Measurements from ENCODE around the gene ISL2. TPM values are rescaled to one million over a fixed set of nuclear protein-coding genes. Genes with fewer than 3 reads are reported as not detected.

The ISL2 gene
- total RNA-seq, 4 donors from 2014 or later: 0.24 to 1.1 (median 0.75) TPM; not detected in 1

- DNase-seq (ENCODE audit: low spot score) (no peak), ATAC-seq (ENCODE audit: low FRiP score) (no peak)
- TF ChIP-seq CTCF (IDR thresholded peaks at IDR 0.05): no peak
Measured at GRCh38 chr15:76343313-76343996, 6.9 kb downstream of the ISL2 start.

DNA sequence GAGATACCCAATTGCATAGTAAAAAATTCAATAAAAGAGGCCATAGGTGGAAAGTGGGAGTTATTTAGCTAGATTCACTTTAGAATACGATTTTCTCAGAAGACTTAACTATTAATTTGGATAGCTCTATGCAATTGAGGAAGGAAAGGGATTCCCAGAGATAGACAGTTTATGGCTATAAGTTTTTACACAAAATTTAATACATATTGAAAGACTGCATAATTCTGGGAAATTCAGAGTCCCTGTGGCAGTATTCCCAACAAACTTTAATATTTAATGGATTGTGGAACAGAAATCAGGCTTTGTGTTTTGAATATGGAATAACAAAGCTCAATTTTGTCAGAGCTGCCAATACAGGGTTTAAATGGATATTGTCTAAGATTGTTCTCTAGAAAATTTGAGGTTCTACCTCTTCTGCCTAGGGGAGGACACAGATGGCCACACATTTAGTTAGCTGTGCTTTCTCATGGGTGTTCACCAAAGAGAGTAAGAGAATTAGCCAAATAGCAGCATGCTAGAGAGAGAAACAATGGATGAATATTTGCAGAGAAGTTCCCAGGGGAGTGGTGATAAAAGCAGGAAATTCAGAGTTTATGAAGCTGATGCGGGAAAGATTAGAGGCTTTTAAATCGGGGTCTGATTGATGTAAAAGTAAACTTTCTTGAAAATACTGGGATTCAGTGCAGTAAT is 8.5 kb downstream of the ISL2 start:
- ATAC-seq (ENCODE audit: low FRiP score) (no peak), DNase-seq (ENCODE audit: low spot score) (no peak)
- TF ChIP-seq CTCF (IDR thresholded peaks at IDR 0.05): no peak

- TF ChIP-seq CTCF (IDR thresholded peaks at IDR 0.05): no peak
- ATAC-seq (ENCODE audit: low FRiP score) (no peak), DNase-seq (ENCODE audit: low spot score) (no peak)
Measured at GRCh38 chr15:76345583-76345879, 9.0 kb downstream of the ISL2 start.

DNA sequence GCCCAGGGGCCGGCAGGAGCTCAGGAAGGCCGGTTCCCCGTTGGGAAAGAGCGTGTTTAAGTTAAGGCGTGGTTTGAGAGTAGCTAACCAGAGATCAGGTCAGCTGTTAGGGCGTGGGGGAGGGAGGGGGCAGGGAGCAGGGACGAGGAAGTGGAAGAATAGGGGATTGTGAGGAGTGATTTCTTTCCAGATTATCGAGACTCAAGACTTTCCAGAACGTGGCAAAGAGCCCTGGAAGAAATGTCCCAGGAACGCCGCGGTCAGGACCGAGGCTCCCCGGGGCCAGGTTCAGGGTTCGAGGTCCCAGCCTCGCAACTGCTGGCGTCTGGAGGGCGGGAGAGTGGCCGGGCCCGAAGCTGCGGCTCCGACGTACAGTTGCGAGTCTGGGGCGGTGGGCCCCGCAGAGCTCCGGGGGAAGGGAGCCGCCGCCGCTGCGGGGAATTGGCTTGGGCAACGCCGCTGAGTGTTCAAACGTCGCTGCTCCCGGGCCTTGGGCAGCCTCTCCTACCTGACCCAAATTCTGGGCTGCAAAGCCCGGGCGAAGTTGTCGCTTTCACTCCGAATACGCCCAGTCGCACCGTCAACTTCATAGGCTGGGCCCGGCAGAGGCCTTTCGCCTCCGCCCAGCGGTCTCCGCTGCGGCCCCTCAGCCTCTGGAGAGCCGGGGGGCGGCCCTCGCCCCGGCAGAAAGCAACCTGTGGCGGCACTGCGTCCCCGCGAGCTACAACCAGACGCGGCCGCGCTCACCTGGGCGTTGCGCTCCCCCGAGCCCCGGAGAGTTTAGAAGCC is 9.5 kb downstream of the ISL2 start:
- peak; percentile 20 for ATAC-seq (ENCODE audit: low FRiP score)
- no peak for TF ChIP-seq CTCF (IDR thresholded peaks at IDR 0.05)
- DNase-seq (ENCODE audit: low spot score): no peak

DNA sequence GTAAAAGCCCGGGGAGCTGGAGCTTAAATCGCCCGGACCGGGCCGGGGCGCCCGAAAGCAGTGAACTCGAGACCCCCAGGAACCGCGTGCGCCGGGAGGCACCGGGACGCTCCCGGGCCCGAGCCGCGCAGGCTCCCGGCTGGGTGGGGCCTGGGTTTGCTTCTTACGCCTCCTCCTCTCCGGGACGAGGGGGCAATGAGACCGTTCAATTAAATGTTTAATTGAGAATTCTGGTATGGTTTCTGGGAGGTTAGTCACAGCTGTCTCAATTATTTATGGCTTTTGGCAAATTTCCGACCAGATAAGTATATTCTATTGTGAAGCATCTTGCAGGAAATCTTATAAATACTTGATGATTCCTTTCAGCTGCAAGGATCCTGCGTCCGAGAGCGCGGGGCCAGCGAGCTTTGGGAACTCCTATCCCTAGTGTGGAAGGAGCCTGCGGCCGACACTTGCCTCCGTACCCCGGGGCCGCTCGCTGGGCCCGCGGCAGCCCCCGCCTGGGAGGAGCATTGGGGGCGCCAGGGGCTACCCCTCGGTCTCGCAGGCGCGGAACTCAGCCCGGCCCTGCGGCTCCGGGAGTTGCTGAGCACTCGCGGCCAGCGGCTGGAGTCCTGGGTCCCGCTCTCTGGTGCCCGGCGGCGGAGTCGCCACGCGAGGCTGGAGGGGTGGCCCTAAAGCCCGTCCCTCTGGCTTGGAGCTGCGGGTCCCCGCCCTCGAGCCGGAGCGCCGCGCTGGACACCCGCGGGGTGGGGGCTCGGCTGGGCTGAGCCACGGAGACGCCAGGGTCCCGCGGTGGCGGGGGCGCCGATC is 10.3 kb downstream of the ISL2 start:
- no peak for DNase-seq (ENCODE audit: low spot score)
- no peak for TF ChIP-seq CTCF (IDR thresholded peaks at IDR 0.05)
- ATAC-seq (ENCODE audit: low FRiP score): peak; percentile 34

GRCh38 chr15:76347482-76348055 is 11.0 kb downstream of the ISL2 start:
- no peak for DNase-seq (ENCODE audit: low spot score)
- no peak for TF ChIP-seq CTCF (IDR thresholded peaks at IDR 0.05)
- no peak for ATAC-seq (ENCODE audit: low FRiP score)
